ENCODE results near the gene CFAP54. TPM values are rescaled to one million over a fixed set of nuclear protein-coding genes. Genes with fewer than 3 reads are reported as not detected.

The CFAP54 gene
- total and polyA plus RNA-seq, 2 experiments from 2014 or later = 0.07 to 0.76 TPM

DNA sequence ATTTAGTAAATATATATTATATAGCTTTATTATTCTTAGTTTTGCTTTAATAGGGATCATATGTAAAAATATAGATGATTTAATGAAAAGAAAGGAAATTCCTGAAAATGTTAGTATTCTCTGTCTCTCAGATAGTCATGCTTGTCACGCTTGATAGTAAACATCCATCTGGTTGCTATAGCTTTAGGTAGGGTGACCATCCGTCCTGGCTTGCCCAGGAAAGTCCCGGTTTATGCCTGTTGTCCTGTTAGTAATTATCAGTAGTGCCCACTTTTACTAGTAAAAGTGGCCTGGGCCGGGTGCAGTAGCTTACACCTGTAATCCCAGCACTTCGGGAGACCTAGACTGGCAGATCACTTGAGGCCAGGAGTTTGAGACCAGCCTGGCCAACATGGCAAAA, 23.8 kb downstream of the CFAP54 start:
- DNase-seq (ENCODE audit: low spot score) (no peak), ATAC-seq (no peak)
- Mint-ChIP-seq H3K27me3 (ENCODE audit: insufficient read depth, low read depth, poor library complexity) (peaks cover 1% of the 10 kb centered on the region), H3K27ac (peak overlapping the region; percentile 23; the same call in 1 of the 2 replicates), H3K9me3 (no peaks in the 10 kb centered on the region), H3K4me3 (no peak overlapping the region), H3K36me3 (ENCODE audit: low read depth) (no peaks in the 10 kb centered on the region), H3K4me1 (peaks cover 12% of the 10 kb centered on the region)
- Histone ChIP-seq H3K4me1 (ENCODE audit: insufficient read depth) (peaks cover 12% of the 10 kb centered on the region), H4K20me1 (replicated peaks; ENCODE audit: insufficient read depth) (no peaks in the 10 kb centered on the region), H3K4me3 (no peak overlapping the region), H3K27me3 (ENCODE audit: insufficient read depth) (no peaks in the 10 kb centered on the region), H3K36me3 (ENCODE audit: insufficient read depth) (no peaks in the 10 kb centered on the region), H3K27ac (ENCODE audit: low read depth) (no peak overlapping the region), H3K4me2 (no peak overlapping the region), H2AFZ (peak overlapping the region; percentile 86; the same call in 1 of the 2 replicates), H3K79me2 (replicated peaks; ENCODE audit: insufficient read depth) (no peaks in the 10 kb centered on the region), H3K9me2 (ENCODE audit: insufficient read depth) (no peaks in the 10 kb centered on the region), H3F3A (replicated peaks; ENCODE audit: low read depth) (no peaks in the 10 kb centered on the region)
- TF ChIP-seq, protein P1, sequence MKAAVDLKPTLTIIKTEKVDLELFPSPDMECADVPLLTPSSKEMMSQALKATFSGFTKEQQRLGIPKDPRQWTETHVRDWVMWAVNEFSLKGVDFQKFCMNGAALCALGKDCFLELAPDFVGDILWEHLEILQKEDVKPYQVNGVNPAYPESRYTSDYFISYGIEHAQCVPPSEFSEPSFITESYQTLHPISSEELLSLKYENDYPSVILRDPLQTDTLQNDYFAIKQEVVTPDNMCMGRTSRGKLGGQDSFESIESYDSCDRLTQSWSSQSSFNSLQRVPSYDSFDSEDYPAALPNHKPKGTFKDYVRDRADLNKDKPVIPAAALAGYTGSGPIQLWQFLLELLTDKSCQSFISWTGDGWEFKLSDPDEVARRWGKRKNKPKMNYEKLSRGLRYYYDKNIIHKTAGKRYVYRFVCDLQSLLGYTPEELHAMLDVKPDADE (IDR thresholded peaks at IDR 0.05) = no peak
- TF ChIP-seq EZH2phosphoT487 (IDR thresholded peaks at IDR 0.05; ENCODE audit: unreplicated experiment) (no peak), EZH2 (IDR thresholded peaks at IDR 0.05; ENCODE audit: low read depth, unreplicated experiment) (no peak), NANOG (IDR thresholded peaks at IDR 0.05; ENCODE audit: borderline replicate concordance) (no peak), JUNB (IDR thresholded peaks at IDR 0.05; ENCODE audit: unreplicated experiment) (no peak), ZNF114 (CRISPR knock-in tag; IDR thresholded peaks at IDR 0.05) (no peak), STAT1 (IDR thresholded peaks at IDR 0.05; ENCODE audit: unreplicated experiment) (no peak), ZNF331 (CRISPR knock-in tag; IDR thresholded peaks at IDR 0.05; ENCODE audit: low read depth) (no peak), CREB1 (CRISPR knock-in tag; IDR thresholded peaks at IDR 0.05; ENCODE audit: low read depth) (no peak), POLR2AphosphoS5 (IDR thresholded peaks at IDR 0.05; ENCODE audit: low read depth) (no peak)
- TF ChIP-seq, protein P2, sequence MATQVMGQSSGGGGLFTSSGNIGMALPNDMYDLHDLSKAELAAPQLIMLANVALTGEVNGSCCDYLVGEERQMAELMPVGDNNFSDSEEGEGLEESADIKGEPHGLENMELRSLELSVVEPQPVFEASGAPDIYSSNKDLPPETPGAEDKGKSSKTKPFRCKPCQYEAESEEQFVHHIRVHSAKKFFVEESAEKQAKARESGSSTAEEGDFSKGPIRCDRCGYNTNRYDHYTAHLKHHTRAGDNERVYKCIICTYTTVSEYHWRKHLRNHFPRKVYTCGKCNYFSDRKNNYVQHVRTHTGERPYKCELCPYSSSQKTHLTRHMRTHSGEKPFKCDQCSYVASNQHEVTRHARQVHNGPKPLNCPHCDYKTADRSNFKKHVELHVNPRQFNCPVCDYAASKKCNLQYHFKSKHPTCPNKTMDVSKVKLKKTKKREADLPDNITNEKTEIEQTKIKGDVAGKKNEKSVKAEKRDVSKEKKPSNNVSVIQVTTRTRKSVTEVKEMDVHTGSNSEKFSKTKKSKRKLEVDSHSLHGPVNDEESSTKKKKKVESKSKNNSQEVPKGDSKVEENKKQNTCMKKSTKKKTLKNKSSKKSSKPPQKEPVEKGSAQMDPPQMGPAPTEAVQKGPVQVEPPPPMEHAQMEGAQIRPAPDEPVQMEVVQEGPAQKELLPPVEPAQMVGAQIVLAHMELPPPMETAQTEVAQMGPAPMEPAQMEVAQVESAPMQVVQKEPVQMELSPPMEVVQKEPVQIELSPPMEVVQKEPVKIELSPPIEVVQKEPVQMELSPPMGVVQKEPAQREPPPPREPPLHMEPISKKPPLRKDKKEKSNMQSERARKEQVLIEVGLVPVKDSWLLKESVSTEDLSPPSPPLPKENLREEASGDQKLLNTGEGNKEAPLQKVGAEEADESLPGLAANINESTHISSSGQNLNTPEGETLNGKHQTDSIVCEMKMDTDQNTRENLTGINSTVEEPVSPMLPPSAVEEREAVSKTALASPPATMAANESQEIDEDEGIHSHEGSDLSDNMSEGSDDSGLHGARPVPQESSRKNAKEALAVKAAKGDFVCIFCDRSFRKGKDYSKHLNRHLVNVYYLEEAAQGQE (IDR thresholded peaks at IDR 0.05; ENCODE audit: unreplicated experiment) = no peak
- TF ChIP-seq, protein P3, sequence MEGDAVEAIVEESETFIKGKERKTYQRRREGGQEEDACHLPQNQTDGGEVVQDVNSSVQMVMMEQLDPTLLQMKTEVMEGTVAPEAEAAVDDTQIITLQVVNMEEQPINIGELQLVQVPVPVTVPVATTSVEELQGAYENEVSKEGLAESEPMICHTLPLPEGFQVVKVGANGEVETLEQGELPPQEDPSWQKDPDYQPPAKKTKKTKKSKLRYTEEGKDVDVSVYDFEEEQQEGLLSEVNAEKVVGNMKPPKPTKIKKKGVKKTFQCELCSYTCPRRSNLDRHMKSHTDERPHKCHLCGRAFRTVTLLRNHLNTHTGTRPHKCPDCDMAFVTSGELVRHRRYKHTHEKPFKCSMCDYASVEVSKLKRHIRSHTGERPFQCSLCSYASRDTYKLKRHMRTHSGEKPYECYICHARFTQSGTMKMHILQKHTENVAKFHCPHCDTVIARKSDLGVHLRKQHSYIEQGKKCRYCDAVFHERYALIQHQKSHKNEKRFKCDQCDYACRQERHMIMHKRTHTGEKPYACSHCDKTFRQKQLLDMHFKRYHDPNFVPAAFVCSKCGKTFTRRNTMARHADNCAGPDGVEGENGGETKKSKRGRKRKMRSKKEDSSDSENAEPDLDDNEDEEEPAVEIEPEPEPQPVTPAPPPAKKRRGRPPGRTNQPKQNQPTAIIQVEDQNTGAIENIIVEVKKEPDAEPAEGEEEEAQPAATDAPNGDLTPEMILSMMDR (conservative IDR thresholded peaks at IDR 0.05; ENCODE audit: low read depth in 2 of 2) = no peak
- TF ChIP-seq, protein P4, sequence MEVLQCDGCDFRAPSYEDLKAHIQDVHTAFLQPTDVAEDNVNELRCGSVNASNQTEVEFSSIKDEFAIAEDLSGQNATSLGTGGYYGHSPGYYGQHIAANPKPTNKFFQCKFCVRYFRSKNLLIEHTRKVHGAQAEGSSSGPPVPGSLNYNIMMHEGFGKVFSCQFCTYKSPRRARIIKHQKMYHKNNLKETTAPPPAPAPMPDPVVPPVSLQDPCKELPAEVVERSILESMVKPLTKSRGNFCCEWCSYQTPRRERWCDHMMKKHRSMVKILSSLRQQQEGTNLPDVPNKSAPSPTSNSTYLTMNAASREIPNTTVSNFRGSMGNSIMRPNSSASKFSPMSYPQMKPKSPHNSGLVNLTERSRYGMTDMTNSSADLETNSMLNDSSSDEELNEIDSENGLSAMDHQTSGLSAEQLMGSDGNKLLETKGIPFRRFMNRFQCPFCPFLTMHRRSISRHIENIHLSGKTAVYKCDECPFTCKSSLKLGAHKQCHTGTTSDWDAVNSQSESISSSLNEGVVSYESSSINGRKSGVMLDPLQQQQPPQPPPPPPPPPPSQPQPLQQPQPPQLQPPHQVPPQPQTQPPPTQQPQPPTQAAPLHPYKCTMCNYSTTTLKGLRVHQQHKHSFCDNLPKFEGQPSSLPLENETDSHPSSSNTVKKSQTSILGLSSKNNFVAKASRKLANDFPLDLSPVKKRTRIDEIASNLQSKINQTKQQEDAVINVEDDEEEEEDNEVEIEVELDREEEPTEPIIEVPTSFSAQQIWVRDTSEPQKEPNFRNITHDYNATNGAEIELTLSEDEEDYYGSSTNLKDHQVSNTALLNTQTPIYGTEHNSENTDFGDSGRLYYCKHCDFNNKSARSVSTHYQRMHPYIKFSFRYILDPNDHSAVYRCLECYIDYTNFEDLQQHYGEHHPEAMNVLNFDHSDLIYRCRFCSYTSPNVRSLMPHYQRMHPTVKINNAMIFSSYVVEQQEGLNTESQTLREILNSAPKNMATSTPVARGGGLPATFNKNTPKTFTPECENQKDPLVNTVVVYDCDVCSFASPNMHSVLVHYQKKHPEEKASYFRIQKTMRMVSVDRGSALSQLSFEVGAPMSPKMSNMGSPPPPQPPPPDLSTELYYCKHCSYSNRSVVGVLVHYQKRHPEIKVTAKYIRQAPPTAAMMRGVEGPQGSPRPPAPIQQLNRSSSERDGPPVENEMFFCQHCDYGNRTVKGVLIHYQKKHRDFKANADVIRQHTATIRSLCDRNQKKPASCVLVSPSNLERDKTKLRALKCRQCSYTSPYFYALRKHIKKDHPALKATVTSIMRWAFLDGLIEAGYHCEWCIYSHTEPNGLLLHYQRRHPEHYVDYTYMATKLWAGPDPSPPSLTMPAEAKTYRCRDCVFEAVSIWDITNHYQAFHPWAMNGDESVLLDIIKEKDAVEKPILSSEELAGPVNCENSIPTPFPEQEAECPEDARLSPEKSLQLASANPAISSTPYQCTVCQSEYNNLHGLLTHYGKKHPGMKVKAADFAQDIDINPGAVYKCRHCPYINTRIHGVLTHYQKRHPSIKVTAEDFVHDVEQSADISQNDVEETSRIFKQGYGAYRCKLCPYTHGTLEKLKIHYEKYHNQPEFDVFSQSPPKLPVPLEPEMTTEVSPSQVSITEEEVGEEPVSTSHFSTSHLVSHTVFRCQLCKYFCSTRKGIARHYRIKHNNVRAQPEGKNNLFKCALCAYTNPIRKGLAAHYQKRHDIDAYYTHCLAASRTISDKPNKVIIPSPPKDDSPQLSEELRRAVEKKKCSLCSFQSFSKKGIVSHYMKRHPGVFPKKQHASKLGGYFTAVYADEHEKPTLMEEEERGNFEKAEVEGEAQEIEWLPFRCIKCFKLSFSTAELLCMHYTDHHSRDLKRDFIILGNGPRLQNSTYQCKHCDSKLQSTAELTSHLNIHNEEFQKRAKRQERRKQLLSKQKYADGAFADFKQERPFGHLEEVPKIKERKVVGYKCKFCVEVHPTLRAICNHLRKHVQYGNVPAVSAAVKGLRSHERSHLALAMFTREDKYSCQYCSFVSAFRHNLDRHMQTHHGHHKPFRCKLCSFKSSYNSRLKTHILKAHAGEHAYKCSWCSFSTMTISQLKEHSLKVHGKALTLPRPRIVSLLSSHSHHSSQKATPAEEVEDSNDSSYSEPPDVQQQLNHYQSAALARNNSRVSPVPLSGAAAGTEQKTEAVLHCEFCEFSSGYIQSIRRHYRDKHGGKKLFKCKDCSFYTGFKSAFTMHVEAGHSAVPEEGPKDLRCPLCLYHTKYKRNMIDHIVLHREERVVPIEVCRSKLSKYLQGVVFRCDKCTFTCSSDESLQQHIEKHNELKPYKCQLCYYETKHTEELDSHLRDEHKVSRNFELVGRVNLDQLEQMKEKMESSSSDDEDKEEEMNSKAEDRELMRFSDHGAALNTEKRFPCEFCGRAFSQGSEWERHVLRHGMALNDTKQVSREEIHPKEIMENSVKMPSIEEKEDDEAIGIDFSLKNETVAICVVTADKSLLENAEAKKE (CRISPR knock-in tag; IDR thresholded peaks at IDR 0.05) = no peak
